ENCODE data around the gene CSE1L.

The CSE1L gene

DNA sequence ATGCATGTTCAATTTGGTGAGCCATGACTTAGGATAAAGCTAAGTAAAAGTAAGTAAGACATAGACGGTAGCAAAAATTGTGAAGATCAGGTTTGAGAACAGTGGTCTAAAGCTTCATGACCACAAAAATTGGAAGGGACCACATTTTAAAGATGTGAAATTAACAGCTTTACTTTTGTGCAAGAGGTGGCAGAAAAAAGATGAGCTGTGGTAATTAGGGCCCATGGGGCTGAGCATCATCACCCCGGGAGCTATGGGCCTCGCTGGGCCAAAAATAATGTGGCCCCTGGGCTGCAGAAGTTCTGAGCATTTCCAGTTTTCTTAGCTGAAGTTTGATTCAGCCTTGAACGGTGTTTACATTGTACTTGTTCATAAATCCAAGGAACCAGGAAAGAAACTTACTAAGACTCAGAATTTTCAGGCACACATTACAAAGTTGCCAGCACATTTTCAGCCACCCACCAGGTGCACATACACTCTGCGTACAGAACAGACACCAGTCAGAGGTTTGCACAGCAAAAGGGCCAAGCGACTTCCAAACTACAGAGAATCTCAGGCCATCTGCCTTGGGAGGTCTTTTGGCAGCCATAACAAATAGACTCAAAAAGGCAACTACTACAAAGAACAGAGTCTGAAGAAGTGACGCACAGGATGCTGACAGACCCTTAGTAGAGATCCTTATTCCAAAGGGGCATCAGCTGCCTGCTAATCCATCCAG, 57.7 kb downstream of the CSE1L start:
- TF ChIP-seq, protein P1, sequence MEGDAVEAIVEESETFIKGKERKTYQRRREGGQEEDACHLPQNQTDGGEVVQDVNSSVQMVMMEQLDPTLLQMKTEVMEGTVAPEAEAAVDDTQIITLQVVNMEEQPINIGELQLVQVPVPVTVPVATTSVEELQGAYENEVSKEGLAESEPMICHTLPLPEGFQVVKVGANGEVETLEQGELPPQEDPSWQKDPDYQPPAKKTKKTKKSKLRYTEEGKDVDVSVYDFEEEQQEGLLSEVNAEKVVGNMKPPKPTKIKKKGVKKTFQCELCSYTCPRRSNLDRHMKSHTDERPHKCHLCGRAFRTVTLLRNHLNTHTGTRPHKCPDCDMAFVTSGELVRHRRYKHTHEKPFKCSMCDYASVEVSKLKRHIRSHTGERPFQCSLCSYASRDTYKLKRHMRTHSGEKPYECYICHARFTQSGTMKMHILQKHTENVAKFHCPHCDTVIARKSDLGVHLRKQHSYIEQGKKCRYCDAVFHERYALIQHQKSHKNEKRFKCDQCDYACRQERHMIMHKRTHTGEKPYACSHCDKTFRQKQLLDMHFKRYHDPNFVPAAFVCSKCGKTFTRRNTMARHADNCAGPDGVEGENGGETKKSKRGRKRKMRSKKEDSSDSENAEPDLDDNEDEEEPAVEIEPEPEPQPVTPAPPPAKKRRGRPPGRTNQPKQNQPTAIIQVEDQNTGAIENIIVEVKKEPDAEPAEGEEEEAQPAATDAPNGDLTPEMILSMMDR (IDR thresholded peaks at IDR 0.05), result no peak

DNA sequence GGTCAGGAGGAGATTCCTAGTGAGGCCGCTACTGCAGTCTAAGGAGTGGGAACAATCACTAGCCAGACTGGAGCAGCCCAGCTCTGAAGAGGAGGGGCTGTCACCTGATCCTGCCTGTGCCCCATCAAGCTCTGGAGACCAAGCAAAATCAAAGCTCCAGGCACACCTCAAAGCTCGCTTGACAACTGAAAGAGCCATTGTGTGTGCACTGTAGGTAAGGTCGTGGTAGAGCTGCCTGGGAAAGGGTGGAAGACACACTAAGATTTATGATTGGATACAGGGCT, 58.2 kb downstream of the CSE1L start:
- TF ChIP-seq, protein P1 (IDR thresholded peaks at IDR 0.05), result no peak

DNA sequence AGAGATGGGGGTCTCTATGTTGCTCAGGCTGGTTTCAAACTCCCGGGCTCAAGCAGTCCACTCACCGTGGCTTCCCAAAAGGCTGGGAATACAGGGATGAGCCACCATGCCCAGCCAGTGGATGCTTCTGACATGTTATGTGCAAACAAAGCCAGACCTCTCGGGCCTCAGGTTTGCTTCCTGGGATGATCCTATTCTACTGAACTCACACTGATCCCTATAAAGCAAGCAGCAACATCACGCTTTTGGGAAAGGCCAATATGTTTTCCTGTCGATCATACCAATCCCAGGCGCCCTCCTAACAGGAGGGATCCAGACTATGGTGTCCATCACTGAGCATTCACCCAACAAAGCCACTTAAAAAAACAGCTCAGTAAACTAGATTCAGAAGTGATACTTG, 60.2 kb downstream of the CSE1L start:
- TF ChIP-seq, protein P1 (IDR thresholded peaks at IDR 0.05), result no peak

DNA sequence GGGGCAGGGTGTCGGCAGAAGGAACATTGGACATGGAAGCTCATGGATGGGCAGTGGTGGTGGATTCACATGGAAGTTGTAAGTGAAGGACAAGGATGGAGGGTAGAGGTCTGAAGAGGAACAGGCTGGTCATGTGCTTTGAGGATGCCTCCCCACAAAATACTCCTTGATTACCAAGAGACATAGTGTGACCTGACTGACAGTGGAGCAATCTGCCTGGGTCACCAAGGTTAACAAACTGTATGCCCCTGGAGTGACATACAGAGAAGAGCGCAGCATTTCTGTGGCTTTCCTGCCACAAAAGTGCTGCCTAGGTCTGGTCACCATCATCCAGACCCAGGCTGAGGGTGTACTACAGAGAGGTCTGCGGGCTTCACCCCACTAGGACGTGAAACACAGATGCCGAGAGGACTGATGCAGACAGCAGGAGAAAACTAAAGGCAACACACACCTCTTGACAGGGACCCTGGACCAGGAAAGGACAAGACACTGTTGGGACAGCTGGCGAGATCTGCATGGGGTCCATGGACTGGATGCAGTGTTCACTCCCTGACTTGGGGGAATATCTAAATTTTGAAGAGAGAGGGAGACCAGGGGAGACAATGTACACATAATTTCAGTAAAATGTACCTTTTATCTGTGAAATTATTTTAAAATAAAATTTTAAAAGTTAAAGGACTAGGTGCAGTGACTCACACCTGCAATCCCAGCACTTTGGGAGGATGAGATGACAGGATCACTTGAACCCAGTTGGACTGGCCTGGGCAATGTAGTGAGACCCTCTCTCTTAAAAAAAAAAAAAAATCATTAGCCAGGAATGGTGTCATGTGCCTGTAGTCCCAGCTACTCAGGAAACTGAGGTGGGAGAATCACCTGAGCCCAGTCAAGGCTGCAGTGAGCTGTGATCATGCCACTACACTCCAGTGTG, 64.9 kb downstream of the CSE1L start:
- TF ChIP-seq, protein P1 (IDR thresholded peaks at IDR 0.05), result no peak

DNA sequence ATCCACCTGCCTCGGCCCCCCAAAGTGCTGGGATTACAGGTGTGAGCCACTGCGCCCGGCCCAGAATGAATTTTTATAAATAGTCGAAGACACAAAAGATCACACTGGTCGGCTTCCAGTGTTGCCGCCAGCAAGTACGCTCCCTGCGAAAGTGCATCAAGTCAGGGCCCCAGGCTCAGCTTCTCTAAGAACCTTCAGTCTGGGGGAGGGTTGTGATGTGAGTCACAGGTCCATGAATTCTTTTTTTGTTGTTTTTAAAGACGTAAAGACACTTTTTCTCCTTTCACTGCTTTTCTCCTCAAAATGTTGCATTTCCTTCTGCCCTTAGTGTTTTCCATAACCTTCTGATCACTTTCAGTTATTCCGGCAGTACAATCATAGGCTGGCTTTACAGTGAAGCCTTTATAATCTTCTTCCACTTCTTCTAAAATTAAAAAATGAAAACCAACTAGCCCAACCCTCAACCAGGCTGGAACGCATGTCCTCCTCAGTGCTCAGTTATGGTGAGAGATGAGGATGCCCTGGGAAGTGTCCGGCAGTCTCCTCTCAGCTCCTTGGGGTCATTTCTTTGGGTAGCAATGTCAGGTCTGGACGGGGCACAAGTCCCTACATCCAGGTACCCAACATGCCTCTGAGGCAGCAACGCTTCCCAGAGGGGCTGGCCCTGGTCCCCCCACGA, 66.6 kb downstream of the CSE1L start:
- TF ChIP-seq, protein P1 (IDR thresholded peaks at IDR 0.05), result no peak

DNA sequence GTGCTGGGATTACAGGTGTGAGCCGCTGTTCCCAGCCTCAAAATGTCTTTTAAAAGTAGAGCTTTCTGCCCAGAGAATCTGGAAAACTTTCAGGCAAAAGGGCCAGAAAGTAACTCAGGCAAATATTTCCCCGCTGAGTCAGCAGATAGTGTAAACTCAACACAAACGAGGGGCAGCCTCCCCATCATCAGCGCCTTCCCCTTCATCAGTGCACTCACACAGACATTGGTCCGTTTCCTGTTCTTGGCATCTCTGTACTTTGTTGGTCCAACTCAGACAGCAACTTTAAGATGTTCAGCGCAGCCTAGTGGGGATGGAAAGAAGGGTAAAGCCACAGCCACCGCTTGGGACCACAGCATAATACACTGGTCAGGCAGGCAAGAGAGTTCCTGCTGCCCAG, 69.5 kb downstream of the CSE1L start:
- TF ChIP-seq, protein P1 (IDR thresholded peaks at IDR 0.05), result no peak

DNA sequence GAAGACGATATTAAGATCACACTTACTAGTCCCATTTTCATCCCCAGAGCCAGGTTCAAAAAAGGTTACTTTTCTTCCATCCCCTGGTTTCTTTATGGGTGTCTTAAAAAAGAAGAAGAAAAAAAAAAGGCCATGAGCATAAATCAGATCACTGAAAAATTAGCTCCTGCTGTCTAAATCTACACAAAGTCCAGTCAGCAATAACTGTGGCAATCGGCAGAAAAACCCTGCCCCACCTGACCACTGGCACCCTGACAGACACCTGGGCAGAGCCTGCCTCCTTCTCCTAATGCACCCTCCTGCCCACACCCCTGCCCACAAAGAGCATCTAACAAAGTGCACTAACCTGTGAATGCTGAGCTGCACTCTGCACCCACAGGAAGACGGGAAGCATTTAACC, 72.2 kb downstream of the CSE1L start:
- TF ChIP-seq, protein P1 (IDR thresholded peaks at IDR 0.05), result no peak
